Natural killer cell (primary cell): ENCODE data around the gene SPRR5. TPM values are rescaled to one million over a fixed set of nuclear protein-coding genes. Genes with fewer than 3 reads are reported as not detected.

Experiments used
- ATAC-seq, 3 donors: fragments of 150-1000 bp in 2 of 3; fragments of 200-7000 bp in 1 of 3; cut with Tn5 transposase; 1 replicate in 1 of 3; 2 replicates in 2 of 3; pipeline ENCODE4 v1.10.0; 2021; ENCODE audit warnings: mild to moderate bottlenecking in 2 of 3, moderate library complexity in 2 of 3
- DNase-seq, 2 donors: peaks; one replicate each; pipeline versions ENCODE4 v3.0.0 to v3.0.0-alpha.2; 2013 to 2021; ENCODE audit warnings: mixed read lengths in 1 of 2
- H3K27ac ChIP-seq: one replicate; pipeline ENCODE4 v1.5.1; 2013; ENCODE audit warnings: mild to moderate bottlenecking, low read length
- H3K27me3 ChIP-seq: one replicate; pipeline ENCODE4 v1.6.1; 2013; ENCODE audit warnings: low read length; ENCODE audit not compliant: control insufficient read depth, insufficient read depth
- H3K36me3 ChIP-seq: one replicate; pipeline ENCODE4 v1.6.1; 2013; ENCODE audit warnings: low read length; ENCODE audit not compliant: control insufficient read depth, insufficient read depth
- H3K4me1 ChIP-seq: one replicate; pipeline ENCODE4 v1.6.1; 2013; ENCODE audit warnings: low read length; ENCODE audit not compliant: control insufficient read depth, insufficient read depth
- H3K4me3 ChIP-seq: one replicate; pipeline ENCODE4 v1.5.1; 2013; ENCODE audit warnings: low read length
- H3K9me3 ChIP-seq: one replicate; pipeline ENCODE4 v1.6.1; 2013; ENCODE audit warnings: low read length; ENCODE audit not compliant: control insufficient read depth, insufficient read depth
- H3K27ac Mint-ChIP-seq, 2 donors: one replicate each; pipeline ENCODE4 v1.8.0; 2022; ENCODE audit warnings: mild to moderate bottlenecking in 2 of 2, mixed read lengths in 2 of 2, moderate library complexity in 1 of 2
- H3K27me3 Mint-ChIP-seq, 2 donors: one replicate each; pipeline ENCODE4 v1.8.0; 2022; ENCODE audit warnings: low read depth in 2 of 2, mixed read lengths in 2 of 2
- H3K36me3 Mint-ChIP-seq: one replicate; pipeline ENCODE4 v1.8.0; 2022; ENCODE audit warnings: mixed read lengths
- H3K4me1 Mint-ChIP-seq, 2 donors: one replicate each; pipeline ENCODE4 v1.8.0; 2022; ENCODE audit warnings: mixed read lengths in 2 of 2
- H3K4me3 Mint-ChIP-seq: one replicate; pipeline ENCODE4 v1.8.0; 2022; ENCODE audit warnings: mild to moderate bottlenecking, moderate library complexity, mixed read lengths
- H3K9me3 Mint-ChIP-seq, 2 donors: one replicate each; pipeline ENCODE4 v1.8.0; 2022; ENCODE audit warnings: mixed read lengths in 2 of 2
- WGBS: methylation state at CpG from one replicate; pipeline ENCODE4 v1.1.7; 2013; ENCODE audit warnings: missing lambda C conversion rate; ENCODE audit not compliant: insufficient coverage; 5-methylcytosine and 5-hydroxymethylcytosine counted together
- intact Hi-C: fragments of 100-400 bp; cut with micrococcal nuclease; formaldehyde crosslinking; loops from one replicate; pipeline ENCODE4 v1.14.2; 2022
- total RNA-seq, 4 donors: library from RNA; stranded (reverse); fragments of 120-200 nt in 1 of 4; gene quantifications; one replicate each; pipeline versions ENCODE4 v1.2.3 to v1.2.4, GENCODE V29; 2013 to 2022
- TF ChIP-seq, protein P1 (sequence below): fragments of 200-600 bp; IDR thresholded peaks from one replicate; pipeline ENCODE4 v1.8.0; 2022; ENCODE audit warnings: antibody characterized with exemption

SPRR5 gene
- total RNA-seq, 3 donors from 2014 or later (not counting 1 experiment from before 2014, with no cell fraction given): not detected

- H3K27ac Mint-ChIP-seq: no peak overlapping the region
- ATAC-seq (no peak), DNase-seq (no peak)
- TF ChIP-seq, protein P1, sequence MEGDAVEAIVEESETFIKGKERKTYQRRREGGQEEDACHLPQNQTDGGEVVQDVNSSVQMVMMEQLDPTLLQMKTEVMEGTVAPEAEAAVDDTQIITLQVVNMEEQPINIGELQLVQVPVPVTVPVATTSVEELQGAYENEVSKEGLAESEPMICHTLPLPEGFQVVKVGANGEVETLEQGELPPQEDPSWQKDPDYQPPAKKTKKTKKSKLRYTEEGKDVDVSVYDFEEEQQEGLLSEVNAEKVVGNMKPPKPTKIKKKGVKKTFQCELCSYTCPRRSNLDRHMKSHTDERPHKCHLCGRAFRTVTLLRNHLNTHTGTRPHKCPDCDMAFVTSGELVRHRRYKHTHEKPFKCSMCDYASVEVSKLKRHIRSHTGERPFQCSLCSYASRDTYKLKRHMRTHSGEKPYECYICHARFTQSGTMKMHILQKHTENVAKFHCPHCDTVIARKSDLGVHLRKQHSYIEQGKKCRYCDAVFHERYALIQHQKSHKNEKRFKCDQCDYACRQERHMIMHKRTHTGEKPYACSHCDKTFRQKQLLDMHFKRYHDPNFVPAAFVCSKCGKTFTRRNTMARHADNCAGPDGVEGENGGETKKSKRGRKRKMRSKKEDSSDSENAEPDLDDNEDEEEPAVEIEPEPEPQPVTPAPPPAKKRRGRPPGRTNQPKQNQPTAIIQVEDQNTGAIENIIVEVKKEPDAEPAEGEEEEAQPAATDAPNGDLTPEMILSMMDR: no peak
- Histone ChIP-seq H3K4me1 (no peaks in the 10 kb centered on the region), H3K4me3 (no peak overlapping the region), H3K36me3 (no peaks in the 10 kb centered on the region), H3K27me3 (no peaks in the 10 kb centered on the region), H3K9me3 (no peaks in the 10 kb centered on the region), H3K27ac (no peak overlapping the region)
- WGBS: 70% methylated on average over 7 of the region's 7 CpGs
- H3K36me3 Mint-ChIP-seq: no peaks in the 10 kb centered on the region
- H3K27me3 Mint-ChIP-seq: peaks cover 13 to 18% of the 10 kb centered on the region in 2 donors
- no peaks in the 10 kb centered on the region for H3K4me1 Mint-ChIP-seq
- intact Hi-C loops: no loop called here
- no peaks in the 10 kb centered on the region for H3K9me3 Mint-ChIP-seq
- no peak overlapping the region for H3K4me3 Mint-ChIP-seq
These were observed 14.4 kb downstream of the SPRR5 start for GRCh38 chr1:152961226-152961891.

DNA sequence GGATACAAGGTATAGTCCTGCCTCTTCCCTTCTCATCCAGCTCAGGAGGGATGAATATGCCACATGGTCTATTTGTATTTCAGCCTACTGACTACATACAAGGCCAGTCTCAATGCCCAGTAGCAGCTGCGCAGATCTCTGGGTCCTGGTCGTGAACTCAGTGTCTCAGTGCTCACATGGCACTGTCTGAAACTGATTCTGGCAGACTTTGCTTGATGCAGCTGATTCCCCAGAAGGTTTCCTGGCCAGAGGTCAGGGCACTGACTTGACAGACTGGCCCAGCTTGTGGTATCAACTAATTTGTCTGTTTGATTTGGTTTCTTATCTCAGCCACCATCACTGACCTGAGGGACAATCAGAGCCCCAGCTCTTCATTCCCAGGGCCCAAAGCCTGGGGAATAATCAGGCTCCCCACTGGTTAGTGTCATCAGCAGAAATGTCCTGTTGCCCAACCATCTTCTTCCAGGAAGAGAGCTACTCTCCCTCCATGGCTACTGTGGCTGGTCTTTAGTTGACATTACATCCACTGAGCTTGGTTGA, 15.9 kb downstream of the SPRR5 start:
- Mint-ChIP-seq H3K9me3 (no peaks in the 10 kb centered on the region), H3K36me3 (no peaks in the 10 kb centered on the region), H3K4me1 (no peaks in the 10 kb centered on the region), H3K27ac (no peak overlapping the region), H3K4me3 (no peak overlapping the region), H3K27me3 (peaks cover 13 to 18% of the 10 kb centered on the region in 2 donors)
- no peak overlapping the region for H3K4me3 ChIP-seq
- TF ChIP-seq, protein P1: no peak
- intact Hi-C loops: no loop called here
- WGBS: 91% methylated on average over 2 of the region's 2 CpGs
- DNase-seq (no peak), ATAC-seq (no peak)
- H3K4me1 ChIP-seq: no peaks in the 10 kb centered on the region
- H3K9me3 ChIP-seq: no peaks in the 10 kb centered on the region
- no peaks in the 10 kb centered on the region for H3K27me3 ChIP-seq
- no peak overlapping the region for H3K27ac ChIP-seq
- H3K36me3 ChIP-seq: no peaks in the 10 kb centered on the region

DNA sequence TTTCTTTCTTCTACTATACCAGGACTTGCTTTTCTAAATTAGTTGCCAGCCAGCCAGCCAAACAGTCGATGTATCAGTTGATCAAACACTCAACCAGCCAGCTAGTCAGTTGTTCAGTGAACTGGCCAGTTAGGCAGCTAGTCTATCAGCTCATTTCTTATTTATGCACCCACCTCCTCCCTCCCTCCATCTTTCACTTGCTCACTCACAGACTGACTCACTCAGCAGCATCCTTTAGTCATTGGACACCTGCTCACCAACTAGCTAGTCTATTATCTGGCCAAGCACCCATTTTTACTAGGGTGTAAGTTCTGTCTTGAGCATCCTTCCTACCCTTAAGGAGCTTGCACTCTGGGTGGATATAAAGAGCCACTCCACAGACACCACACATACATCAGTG, 17.5 kb downstream of the SPRR5 start:
- Histone ChIP-seq H3K27ac (no peak overlapping the region), H3K9me3 (no peaks in the 10 kb centered on the region), H3K27me3 (no peaks in the 10 kb centered on the region), H3K4me3 (no peak overlapping the region), H3K36me3 (no peaks in the 10 kb centered on the region), H3K4me1 (no peaks in the 10 kb centered on the region)
- no peaks in the 10 kb centered on the region for H3K9me3 Mint-ChIP-seq
- ATAC-seq: no peak
- no peaks in the 10 kb centered on the region for H3K4me1 Mint-ChIP-seq
- no peak for DNase-seq
- peaks cover 13 to 18% of the 10 kb centered on the region in 2 donors for H3K27me3 Mint-ChIP-seq
- WGBS: 76% methylated on average over 1 of the region's 1 CpG
- no peak overlapping the region for H3K27ac Mint-ChIP-seq
- TF ChIP-seq, protein P1: no peak
- intact Hi-C loops: no loop called here
- no peak overlapping the region for H3K4me3 Mint-ChIP-seq
- H3K36me3 Mint-ChIP-seq: no peaks in the 10 kb centered on the region

DNA sequence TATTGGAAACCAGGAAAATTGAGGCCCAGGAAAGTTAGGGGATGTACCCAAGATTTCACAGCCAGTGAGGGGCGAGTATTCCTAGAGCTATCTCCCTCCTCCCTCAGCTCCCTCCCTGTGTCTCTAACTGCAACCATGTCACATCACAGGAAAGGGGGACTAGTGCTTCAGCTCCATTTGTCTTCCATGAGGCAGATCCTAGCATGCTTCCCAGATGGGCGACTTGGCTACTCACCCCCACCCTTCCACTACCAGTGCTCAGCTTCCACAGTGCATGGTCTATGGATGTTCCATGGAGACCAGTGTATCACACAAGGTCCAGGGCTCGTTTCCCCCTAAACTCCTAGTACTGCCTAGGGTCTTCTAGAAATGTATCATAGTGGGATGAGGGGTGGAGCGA, 18.8 kb downstream of the SPRR5 start:
- TF ChIP-seq, protein P1: no peak
- no peaks in the 10 kb centered on the region for H3K4me1 Mint-ChIP-seq
- DNase-seq (no peak), ATAC-seq (no peak)
- Histone ChIP-seq H3K4me3 (no peak overlapping the region), H3K4me1 (no peaks in the 10 kb centered on the region), H3K9me3 (no peaks in the 10 kb centered on the region), H3K36me3 (no peaks in the 10 kb centered on the region), H3K27me3 (no peaks in the 10 kb centered on the region), H3K27ac (no peak overlapping the region)
- no peak overlapping the region for H3K4me3 Mint-ChIP-seq
- no peaks in the 10 kb centered on the region for H3K9me3 Mint-ChIP-seq
- H3K27me3 Mint-ChIP-seq: peaks cover 13 to 15% of the 10 kb centered on the region in 2 donors
- no peaks in the 10 kb centered on the region for H3K36me3 Mint-ChIP-seq
- no peak overlapping the region for H3K27ac Mint-ChIP-seq
- intact Hi-C loops: no loop called here
- 65% methylated on average over 2 of the region's 4 CpGs for WGBS
